ENCODE measurements around the gene ITGB3.

DNA sequence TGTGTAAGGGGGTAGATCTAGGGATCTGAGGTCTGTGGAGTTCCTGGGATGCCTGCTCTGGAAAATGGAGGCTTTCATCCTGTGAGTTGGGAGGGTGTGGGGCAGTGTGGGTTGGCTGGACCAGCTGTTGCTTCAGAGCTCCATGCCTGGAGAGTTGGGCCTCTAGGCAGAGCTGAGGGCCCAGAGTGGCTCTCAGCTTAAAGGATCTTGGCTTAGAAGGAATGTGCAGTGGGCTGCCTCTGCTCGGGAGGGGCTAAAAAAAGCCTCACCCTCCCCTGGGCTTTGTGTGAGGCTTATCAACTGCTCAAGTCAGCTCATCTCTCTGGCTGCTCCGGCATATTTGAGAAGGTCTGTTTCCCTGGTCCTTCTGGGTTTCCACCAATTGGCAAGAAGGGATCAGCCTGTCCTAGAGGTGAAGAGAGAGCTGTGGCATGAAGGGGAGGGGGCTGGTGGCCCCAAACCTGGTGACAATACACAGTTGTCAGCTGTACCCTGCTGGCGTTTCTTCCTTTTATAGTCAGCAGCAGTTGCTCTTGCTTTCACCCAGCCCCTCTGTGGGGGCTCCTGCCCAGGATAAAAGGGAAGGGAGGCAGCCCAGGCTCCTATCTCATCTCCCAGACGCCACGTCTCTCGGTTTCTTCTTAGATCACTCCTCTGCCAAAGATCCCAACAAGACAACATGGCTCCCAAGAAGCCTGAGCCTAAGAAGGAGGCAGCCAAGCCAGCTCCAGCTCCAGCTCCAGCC, 44.7 kb upstream of the ITGB3 start, which contains the start of gene MYL4:
- TF ChIP-seq, protein P1, sequence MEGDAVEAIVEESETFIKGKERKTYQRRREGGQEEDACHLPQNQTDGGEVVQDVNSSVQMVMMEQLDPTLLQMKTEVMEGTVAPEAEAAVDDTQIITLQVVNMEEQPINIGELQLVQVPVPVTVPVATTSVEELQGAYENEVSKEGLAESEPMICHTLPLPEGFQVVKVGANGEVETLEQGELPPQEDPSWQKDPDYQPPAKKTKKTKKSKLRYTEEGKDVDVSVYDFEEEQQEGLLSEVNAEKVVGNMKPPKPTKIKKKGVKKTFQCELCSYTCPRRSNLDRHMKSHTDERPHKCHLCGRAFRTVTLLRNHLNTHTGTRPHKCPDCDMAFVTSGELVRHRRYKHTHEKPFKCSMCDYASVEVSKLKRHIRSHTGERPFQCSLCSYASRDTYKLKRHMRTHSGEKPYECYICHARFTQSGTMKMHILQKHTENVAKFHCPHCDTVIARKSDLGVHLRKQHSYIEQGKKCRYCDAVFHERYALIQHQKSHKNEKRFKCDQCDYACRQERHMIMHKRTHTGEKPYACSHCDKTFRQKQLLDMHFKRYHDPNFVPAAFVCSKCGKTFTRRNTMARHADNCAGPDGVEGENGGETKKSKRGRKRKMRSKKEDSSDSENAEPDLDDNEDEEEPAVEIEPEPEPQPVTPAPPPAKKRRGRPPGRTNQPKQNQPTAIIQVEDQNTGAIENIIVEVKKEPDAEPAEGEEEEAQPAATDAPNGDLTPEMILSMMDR (IDR thresholded peaks at IDR 0.05) = no peak
- TF ChIP-seq POLR2A (IDR thresholded peaks at IDR 0.05) = no peak

All from breast epithelium (tissue), 3 donors.